ENCODE results near the gene RGS14.
"Not testable (repeated sequence)": the region's sequence is repeated elsewhere in the genome, so short reads cannot be mapped to it uniquely, and the experiment has no call there.

DNA sequence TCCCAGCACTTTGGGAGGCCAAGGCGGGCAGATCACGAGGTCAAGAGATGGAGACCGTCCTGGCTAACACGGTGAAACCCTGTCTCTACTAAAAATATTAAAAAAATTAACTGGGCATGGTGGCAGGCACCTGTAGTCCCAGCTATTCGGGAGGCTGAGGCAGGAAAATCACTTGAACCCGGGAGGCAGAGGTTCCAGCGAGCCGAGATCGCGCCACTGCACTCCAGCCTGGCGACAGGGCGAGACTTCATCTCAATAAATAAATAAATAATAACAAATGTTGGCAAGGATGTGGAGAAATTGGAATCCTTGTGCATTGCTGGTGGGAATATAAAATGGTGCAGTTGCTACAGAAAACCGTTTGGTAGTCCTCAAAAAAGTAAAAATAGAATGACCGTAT, 14.7 kb upstream of the RGS14 start:
- not testable (repeated sequence) for TF ChIP-seq EZH2 (IDR thresholded peaks at IDR 0.05); POLR2AphosphoS5 (IDR thresholded peaks at IDR 0.05; ENCODE audit: borderline replicate concordance, low read depth, low read length)
